ENCODE results near the gene CHRNB4.

CHRNB4 gene

DNA sequence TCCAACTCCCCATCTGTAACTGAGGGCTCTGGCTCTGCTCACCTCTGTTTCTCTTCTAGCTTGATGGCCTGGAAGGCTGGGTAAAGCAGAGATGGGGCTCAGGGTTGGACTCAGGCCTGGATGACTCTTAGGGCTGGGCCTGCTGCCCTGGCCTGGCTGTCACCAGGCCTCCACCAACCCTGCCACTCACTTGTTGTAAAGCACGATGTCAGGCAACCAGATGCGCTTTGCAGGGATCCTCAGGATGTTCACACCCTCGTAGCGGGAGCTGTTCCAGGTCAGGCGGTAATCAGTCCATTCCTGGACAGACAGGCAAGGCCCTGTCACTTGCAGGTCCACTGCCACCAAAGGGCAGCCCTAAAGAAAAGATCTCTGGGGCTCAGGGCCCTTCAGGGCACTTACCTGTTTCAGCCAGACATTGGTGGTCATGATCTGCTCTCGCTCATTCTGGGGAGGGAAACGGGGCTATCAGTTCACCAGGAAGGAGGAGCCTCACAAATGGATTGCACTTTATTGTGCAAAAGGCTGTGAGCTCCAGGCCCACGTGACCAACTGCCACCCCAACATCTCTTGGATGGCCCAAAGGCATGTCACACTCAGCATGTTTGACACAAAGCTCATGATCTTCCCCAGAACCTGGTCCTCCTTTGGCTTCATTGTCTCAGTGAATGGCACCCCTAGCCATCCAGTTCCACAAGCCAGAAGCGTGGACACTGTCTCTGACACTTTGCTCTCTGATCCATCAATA is 9.9 kb downstream of the CHRNB4 start:
- DNase-seq (ENCODE audit: low spot score): no peak

DNA sequence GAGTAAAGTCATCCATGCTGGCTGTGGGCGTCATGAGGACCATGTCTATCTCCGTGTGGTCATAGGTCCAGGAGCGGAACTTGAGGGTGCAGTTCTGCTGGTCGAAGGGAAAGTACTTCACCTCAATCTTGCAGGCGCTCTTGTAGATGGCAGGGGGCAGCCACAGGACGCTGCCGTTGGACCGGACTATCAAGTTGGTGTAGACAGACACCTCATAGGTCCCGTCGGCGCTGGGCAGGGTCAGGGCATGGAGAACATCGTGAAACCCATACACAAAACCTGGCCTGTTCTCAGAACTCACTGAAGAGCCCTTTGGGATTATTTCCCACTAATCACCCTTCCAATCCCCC is 11.3 kb downstream of the CHRNB4 start:
- DNase-seq (ENCODE audit: low spot score): no peak

DNA sequence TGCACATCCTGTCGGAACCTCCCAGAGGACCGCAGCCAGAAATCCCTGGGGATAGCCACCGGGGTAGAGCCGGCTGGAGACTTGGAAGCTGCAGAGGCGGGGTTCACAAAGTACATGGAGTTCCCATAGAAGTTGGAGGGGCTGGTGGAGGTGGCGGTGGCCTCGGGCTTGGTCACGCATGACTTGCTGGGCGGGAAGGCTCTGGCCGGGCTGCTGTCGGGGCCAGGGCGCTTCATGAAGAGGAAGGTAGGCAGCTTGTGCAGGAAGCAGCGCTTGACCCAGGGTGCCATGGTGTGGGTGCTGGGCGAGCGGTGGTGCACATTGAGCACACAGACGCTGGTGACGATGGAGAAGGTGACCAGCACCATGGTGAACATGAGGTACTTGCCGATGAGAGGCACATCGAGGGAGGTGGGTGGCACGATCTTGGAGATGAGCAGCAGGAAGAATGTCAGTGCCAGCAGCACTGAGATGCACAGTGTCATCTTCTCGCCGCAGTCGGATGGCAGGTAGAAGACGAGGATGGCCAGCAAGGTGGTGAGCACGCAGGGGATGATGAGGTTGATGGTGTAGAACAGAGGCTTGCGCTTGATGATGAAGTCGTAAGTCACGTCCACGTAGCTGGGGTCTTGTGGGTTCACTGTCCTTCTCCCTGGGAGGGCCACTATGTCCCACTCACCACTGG is 11.8 kb downstream of the CHRNB4 start:
- no peak for DNase-seq (ENCODE audit: low spot score)

DNA sequence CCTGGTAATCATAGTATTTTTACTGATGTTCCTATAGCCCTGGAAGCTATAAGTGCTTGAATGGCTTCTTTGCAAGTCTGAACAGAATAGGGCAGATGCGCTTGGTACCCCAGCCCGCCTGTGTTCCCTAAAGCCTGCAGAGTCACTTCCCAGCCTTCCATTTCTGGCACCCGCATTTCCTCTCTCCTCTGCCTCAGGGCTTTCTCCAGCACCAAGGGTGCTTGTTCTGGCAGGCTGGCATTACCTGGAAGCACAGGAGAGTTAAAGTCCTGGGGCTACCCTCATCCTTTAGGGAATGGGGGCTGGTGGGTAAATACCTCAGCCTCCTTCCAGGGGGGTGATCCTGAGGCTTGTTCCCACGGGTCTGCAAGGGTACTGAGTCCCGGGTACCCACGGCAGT is 12.8 kb downstream of the CHRNB4 start:
- no peak for DNase-seq (ENCODE audit: low spot score)

DNA sequence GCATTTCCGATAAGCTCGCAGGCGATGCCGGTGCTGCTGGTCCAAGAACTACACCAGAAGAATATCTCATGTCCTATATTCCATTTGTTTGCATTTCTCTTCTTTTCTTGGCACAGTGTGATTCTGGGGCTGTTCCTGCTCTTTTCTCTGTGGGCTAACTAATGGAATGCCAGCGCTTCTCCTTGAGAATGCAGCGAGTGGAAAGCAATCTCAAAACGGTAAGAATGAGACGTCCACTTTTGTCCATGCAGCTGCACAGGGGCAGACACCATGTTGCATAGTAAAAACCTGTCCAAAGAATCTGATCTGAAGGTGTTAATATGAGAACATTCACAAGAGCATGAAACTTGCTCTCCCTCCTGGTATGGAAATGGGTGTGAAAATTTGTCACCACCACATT is 13.7 kb downstream of the CHRNB4 start:
- no peak for DNase-seq (ENCODE audit: low spot score)

DNA sequence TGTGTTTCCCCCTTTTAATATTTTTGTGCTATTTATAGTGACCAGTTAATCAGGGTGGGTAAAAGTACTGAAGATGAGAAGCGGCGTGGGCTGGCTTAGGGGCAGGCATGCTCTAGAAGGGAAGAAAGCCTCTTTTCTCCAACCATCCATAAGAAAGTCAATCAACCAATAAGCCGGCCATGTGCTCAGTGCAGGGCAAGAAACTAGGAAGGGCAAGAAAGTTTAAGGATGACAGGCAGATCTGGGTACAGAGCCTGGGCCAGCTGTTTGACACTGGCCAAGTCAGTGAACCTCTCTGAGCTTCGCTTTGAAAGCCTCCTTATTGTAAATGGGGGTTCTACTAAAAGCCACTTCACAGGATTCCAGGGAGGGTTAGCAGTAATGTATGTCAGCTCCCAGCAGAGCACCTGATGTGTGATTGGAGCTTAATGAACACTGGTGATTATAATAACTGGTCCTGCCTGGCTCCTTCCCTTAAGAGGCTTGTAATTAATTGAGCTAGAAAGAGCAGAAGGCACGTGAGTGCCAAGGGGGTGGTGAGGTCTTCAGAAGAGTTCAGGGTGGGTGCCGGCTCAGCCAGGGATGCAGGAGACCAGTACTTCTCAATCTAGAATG is 14.5 kb downstream of the CHRNB4 start:
- DNase-seq (ENCODE audit: low spot score): no peak

DNA sequence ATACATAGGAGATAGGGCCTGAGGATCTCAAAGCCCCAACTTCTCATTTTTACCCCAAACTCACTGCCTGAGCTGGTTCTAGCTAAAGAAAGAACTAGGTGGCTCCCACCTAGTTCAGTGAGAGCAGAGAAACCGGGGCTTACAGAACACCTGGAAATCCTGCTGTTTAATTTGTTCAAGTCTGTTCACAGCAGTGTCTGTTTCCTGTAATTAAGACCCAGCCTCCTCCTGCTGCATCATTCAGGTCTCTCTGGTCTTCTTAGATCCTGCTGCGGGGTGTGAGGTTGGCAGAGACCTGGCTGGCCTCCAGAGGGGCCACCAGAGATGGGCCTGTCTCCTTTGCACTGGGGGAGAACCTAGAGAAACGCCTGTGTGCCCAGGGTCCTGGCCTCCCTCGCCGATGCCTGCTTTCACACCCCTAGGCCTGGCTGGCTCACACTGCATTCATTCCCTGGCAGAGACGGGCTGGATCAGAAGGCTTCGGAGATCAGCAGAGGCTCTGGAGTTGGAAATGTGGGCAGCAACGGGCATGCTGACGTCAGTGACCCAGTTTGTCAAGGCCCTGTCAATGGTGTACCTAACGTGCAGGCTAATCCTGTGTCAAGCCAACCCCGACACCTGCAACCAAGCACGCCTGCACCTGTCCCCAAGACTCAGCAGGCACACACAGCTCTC is 15.3 kb downstream of the CHRNB4 start:
- DNase-seq (ENCODE audit: low spot score): no peak

DNA sequence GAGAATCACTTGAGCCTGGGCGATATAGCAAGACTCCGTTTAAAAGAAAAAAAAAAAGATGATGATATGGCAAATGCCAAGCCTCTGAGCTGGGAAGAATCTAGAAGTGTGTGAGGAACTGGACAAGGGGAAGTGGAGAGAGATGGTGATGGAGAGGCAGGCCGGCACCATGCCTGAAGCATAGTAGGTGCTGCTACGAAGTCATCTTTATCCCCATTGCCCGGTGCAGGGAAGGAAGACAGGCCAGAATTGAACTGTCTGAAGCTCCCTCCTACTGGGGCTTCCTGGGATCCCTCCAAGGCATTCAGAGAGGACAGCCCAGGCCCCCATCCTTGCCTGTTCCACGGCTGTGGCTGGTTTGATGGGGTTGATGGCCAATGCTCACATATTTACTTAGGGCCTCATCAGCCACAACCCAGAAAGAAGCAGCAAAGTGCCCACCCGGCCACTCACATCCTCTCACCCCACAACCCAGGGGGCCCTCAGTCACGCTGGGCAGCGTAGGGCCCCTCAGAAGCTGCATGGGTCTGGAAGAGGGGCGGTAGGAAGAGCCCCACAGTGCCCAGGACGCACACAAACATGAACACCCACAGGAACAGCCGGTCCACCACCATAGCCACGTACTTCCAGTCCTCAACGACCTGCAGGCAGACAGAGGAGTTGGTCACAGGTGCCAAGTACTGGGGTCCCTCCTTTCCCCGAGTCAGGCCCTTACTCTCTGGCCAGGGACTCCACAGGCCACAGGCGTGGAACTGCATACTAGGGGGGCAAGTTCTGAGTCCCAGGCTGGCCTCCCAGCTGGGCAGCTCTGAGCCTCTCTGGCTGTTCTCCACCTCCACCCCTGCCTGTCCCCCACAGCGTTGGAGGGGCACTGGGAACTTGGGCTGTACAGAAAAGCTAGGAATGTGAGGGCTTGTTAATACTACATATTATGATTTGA is 16.1 kb downstream of the CHRNB4 start:
- DNase-seq (ENCODE audit: low spot score): no peak

DNA sequence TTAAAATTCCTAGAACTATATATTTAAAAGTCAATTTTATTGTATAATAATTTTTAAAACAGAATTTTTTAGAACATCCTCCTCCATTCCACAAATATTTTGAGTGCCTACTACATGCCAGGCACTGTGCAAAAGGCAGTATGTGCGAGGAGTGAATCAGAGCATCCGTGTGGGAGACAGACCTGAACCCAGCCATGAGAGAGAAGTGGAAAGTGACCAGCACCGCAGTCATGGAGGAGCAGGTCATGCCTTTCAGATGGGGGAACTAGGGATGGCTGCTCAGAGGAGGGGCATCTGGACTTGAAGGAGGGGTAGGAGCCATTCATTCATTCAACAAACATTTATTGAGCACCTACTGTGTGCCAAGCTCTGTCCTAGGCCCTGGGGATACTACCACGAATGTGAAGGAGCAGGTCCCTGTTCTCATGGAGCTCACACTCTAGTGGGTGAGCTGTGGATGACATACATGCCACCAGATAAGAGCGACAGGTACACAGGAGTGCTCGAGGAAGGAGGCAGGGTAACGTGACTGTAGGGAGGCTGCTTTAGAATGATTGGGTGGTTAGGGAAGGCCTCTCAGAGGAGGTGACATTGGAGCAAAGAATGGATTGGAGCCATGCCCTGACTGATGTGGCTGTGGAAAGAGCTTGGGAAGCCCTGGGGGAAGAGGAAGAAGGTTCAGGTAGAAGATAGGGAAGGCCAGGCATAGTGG is 17.1 kb downstream of the CHRNB4 start:
- DNase-seq (ENCODE audit: low spot score): no peak

DNA sequence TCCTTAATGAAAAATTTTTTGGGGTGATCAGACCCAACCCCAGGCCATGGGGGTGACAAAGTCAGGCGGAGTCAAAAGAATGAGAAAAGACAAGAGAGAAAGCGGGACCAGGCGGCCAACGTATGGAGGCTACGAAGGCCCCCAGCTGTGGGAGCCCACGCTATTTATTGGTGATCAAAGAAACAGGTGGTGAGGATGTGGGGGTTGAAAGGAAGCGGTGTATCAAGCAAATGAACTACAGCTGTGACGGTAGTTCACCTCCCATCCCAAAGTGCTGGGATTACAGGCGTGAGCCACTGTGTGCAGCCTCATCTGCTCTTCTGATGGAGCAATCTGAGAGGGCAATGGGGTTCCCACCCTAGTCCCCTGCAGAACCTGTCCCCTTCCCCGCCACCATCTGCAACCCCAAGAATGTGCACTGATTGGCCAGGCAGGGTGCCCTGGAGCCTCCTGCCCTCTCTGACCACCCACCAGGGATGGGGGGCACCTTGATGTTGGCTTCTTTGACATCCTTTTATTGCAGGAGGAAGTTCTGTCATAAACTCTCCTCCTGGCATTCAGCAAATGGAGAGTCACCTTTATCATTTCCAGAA is 19.1 kb downstream of the CHRNB4 start:
- no peak for DNase-seq (ENCODE audit: low spot score)

DNA sequence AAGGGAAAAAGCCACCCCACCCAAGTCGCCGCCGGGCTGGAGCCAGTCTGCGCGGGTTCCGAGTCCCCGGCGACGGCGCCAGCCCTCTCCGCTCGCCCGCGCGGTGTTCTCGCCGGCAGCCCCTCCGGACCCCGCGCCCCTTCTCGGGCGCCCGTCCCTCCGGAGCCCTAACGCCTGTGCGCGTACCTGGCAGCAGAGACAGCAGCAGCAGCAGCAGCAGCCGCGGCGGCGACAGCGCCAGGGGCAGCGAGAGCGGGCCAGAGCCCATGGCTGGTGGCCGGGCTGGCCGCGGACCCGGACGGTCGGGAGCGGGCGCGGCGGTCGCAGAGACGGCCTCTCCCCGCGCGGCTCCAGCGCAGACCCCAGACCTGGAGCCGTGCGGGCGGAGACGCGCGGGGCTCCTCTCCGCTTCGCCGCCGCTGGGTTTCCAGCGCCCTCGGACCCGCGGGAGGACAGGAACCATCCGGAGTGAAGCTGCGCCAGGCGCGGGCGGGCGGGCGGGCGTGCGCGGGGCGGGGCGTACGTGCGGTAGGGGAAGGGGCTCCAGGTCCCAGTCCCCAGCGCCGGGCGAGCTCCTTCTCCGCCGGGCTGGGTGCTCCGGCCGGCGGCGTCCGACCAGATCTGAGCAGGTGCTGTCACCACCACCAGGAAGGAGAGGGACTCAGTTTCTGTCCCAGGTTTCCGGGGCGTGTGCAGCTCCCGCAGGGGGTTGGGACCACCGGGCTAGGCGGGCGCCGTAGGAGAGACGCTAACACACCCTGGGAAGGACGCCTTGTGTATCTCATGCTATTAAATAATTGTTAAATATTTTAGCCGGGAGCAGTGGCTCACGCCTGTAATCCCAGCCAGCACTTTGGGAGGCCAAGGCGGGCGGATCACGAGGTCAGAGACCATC is 20.2 kb downstream of the CHRNB4 start, which contains the start of gene CHRNA3:
CHRNA3 (minus strand) TSS at position 470 of the 895 bp plus-strand sequence; CDS start at position 268, 202 bp downstream.
- no peak for DNase-seq (ENCODE audit: low spot score)

DNA sequence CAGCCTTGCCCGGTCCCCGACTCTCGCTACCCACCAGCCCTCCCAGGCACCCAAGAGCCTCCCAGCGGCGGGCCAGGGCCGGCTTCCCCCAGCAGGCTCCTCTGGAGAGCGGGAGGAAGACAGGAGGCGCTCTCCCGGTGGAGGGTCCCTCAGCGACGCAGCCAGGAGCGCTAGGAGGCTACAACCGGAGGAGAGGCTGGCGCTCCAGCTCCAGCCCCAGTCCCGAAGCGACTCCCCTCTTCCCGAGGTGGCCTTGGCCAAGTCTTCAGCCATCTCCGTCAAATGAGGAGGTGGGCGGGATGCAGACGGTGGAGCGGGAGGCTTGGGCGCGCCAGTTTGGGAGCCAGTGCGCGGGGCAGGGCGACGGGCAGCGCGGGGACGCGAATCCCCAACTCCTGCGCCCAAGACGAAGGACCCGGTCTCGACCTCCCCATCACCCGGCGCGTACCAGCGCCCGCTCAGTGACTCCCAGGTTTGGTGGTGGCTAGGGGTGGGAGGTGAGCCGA is 20.9 kb downstream of the CHRNB4 start:
- no peak for DNase-seq (ENCODE audit: low spot score)

DNA sequence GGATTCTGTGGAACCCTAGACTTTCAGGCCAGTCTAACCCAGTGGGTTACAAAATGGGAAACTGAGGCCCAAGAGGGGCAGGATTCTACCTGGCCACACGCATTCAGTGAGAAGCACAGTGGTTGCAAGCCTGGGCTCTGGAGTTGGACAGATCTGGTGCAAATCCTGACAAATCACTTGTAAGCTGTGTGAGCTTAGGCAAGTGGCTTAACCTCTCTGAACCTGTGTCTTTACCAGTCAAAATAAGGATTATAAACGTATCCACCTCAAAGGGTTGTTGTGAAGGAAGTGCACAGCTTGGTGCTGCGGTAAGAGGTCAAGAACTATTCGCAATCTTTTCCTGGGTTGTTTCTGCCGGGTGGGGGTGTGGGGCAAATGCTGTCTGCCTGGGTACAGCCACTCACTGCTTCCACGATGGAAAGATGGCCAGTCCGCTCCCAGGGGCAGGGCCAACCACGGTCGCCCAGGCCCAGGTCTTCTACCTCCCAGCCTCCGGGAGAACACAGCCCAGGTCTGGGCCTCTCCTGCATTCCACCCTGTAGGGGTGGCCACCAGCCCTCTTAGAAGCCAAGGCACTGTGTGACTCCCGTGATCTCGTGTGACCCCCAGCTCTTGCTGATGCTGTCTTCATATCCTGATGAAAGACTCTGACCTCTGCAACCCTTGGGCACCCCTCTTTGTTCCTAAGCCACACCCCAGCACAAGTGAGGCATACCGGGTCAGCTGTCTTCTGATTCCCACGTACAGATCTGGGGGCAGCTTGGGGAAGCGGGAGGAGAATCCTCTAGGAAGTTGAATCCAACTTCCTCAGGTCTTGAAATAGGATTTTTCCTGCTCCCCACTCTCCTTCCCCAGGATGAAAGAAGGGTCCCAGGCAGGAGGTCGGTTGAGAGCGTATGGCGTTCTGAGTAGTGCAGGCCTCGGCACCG is 21.7 kb downstream of the CHRNB4 start:
- DNase-seq (ENCODE audit: low spot score): no peak

DNA sequence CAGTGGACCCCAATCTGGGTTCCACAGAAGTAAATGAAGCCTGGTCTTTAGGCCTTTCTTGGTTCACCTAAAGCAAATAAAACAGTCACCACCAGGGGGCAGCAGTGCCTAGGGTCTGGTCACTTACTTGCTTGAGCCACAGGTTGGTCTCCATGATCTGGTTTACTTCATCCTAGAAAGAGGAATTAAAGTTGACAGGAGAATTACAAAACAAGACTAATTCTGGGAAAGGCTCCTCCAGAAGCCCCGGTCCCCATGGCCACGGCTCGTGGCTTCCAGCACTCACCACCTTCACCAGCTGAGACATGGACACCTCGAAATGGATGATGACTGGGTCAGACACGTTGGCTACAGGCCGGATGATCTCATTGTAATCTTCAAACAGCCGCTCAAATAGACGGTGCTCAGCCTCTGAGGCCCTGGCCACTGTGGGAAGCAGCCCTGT is 22.5 kb downstream of the CHRNB4 start:
- DNase-seq (ENCODE audit: low spot score): peak; percentile 92

DNA sequence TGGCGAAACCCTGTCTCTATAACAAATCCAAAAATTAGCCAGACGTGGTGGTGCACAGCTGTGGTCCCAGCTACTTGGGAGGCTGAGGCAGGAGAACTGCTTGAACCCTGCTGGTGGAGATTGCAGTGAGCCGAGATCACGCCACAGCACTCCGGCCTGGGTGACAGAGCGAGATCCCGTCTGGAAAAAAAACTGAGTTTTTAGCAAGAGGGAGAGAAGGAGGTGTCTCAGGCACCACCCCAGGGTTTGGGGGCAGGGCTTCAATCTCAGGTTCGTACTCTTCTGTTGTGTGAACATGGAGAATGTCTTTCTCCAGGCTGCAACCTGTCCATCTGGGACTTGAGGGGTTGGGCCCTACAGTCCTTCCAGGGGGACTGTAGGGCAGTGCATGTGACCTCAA is 22.9 kb downstream of the CHRNB4 start:
- DNase-seq (ENCODE audit: low spot score): no peak

DNA sequence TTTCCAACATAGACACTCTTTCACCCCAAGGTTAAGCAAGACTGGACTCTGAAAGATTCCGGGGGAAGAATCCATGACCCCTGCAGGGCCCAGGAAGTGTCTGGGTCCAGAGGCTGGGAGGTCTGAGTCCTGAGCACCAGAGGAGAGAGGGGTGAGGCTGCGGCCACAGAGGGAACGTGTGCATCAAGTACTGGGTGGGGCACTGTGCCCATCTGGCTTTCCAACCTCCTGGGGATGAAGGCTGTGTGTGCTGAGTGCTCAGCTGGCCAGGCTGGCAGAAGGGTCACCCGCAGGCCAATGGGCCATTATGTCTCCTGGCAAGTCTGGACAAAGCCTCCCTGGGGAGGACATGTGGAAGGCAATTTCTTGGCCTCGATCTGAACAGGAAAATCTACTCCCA is 23.5 kb downstream of the CHRNB4 start:
- DNase-seq (ENCODE audit: low spot score): no peak

DNA sequence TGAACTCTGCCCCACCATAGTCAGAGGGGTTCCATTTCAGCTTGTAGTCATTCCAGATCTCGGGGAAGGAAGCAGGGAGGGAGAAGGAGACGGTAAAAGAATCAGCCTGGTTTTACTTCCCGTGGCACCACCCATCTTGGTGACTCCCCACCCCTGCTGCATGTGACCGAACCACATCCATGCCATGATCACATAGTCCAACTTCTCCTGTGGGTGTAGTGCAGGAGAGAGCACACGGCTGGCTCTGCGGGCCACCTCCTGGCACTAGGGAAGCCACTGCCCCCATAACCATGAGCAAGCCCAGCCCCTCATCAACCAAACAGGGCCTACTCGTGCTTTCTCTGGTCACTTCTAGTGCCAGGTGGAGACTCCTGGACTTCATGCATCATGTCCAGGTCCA is 23.9 kb downstream of the CHRNB4 start:
- DNase-seq (ENCODE audit: low spot score): no peak

DNA sequence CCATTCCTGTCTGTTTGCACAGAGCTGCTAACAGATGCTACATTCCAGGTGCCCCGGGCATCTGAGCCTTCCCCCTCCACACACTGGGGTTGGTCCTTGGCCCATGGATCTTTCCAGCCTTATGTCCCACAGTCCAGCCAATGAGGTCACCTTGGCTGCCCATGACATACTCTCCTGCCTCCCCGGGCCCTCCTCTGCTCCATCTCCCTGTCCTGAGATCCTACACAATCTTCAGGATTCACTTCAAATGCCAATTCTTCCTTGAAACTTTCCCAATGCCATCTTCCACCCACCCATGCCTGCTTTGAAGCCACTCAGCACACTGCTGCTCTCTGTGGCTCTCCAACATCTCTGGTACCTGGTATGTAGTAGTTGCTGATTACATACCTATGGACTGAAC is 24.5 kb downstream of the CHRNB4 start:
- DNase-seq (ENCODE audit: low spot score): no peak

Measured in AG08395 (cell line).